Lung microvascular endothelial cell (primary cell): ENCODE measurements around the gene EXT2. TPM values are rescaled to one million over a fixed set of nuclear protein-coding genes. Genes with fewer than 3 reads are reported as not detected.

Source experiments
- DNase-seq, 2 donors: peaks; one replicate each; pipeline versions ENCODE4 v3.0.0 to v3.0.0-alpha.2; 2010; ENCODE audit warnings: low read depth in 2 of 2
- total RNA-seq: library from RNA; depleted of rRNA; stranded (reverse); fragments of >200 nt; gene quantifications from 2 replicates; pipeline ENCODE4 v1.2.1, GENCODE V29; 2014

The EXT2 gene
- total RNA-seq, 1 donor from 2014 or later: 119 TPM

DNA sequence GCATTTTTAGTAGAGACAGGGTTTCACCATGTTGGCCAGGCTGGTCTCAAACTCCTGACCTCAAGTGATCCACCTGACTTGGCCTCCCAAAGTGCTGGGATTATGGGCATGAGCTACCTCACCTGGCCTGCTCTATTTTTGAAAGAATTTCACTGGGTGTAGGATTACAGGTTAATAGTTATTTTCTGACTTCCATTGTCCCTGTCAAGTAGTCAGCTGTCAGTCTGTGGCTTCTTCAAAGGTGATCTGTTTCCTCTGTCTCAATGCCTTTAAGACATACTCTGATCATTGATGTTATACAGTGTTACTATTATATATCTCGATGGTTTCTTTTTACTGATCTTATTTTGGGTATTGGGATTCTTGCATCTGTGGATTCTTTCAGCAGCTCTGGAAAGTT lies 10.1 kb upstream of the EXT2 start:
- DNase-seq: no peak

DNA sequence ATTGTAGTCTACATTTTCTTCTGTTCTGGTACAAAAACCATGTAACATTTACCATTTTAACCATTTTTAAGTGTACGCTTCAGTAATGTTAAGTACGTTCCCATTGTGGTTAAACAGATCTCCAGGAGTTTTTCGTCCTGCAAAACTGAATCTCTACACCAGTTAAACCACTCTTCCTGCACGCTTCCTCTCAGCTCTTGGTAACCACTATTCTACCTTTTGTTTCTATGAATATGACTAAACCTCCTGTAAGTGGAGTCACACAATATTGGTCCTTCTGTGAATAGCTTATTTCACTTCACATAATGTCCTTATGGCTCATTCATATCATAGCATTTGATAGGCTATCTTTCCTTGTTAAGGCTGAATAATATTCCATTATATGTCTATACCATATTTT lies 7.1 kb upstream of the EXT2 start:
- no peak for DNase-seq

DNA sequence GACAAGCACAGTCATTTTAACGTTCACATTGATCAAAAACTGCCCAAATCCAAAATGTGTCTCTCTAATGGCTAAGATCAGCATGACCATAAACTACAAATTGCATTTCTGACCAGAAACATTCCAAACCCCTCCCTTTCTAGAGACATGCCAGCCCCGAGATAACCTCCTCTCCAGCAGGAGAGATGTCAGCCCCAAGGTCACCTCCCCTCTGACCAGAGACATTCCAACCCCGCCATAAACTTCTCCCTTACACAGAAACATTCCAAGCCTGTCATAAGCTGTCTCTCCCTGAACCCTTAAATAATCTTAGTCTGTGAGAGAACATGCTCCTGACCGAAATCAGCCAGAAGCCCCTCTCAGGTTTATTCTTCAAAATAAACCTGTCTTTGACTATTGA lies 6.6 kb upstream of the EXT2 start:
- DNase-seq: no peak

DNA sequence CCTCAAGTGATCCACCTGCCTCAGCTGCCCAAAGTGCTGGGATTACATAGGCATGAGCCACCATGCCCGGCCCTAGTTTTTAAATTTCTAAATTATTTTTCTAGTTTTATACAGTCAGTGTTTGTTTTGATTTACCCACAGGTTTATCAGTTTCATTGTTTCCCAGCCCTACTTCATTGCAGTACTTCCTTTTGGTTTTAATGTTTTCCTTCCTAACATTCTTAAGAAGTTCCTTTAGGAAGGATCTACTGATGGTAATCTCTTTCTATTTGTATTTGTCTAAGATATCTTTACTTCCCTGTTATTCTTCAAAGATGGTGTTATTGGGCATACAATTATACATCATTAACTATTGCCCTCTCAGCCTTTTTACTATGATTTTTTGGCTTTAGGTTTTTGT lies 4.9 kb upstream of the EXT2 start:
- peak in 1 of 2 donors; percentile 57 for DNase-seq

DNA sequence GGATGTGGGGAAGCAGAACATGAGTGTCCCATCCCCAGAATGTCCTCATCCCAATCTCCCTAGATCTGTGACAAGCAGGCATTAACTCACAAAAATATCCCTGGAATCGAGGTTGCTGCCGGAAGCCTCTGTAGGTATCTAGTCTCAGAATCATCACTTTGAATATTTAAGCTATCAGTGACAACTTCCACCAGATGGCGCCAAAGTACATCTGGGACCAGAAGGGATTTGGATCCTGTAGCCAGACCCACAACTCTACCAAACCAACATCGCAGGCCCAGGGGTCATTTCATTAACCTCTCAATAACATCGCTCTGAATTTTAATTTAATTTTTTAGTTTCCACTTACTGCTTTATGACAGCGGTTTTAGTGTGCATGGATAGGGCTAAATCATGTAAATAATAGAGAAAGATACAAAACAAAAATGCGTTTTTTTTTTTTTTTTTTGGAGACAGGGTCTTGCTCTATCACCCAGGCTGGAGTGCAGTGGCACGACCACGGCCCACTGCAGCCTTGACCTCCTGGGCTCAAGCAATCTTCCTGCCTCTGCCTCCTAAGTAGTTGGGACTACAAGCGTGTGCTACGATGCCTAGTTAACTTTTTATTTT lies 1.1 kb upstream of the EXT2 start:
- DNase-seq: peak; percentile 81 to 89

DNA sequence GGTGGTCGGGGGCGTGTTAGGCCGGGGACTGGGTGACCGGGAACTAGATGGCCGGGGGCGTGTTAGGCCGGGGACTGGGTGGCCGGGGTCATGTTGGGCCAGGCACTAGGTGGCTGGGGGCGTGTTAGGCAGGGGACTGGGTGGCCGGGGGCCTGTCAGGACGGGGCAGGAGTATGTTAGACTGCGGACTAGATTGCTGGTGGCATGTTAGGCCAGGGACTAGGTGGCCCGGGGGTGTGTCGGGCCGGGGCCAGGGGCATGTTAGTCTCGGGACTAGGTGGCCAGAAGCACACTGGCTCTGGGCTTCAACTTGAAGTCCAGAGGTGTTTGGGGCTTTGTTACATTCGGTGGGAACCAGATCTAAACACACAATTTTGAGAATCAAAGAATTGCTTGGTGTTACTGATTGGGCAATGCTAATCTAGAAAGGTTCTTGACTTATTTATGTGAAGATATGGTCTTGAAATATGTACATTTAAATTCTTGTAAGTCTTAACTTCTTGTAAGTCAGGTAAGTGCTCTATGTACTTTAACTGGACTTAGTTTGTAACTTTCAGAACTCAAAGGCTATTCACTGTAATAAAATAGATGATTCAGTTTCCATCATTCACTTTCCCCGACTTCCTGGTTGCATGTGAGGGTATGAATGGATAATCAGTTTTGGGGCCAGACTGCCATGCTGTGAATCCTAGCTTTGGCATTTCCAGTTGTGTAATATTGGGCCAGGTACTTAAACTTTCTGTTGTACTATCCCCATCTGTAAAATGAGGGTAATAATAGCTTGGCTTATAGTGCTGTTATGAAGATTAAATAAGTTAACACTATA lies 1.1 kb downstream of the EXT2 start:
- DNase-seq: peak; percentile 42 to 70

DNA sequence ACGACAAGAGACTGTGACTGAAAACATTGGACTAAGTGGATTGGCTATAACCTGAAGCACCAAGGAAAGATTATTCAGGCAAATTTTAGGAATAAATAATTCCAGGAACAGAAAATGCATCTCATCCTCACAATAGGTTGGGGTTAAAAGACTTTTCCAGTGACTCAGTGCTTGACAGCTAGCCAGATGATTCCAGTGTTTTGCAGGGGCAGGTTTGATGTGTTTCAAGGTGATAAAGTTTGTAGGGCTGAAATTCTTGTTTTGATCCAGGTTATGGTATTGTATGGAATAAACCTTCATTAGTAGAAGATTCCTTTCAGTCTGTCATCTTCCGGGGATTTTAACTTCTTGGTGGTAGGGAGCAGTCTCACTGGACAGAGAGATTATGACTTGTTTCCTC lies 2.3 kb downstream of the EXT2 start:
- peak in 1 of 2 donors; percentile 57 for DNase-seq

DNA sequence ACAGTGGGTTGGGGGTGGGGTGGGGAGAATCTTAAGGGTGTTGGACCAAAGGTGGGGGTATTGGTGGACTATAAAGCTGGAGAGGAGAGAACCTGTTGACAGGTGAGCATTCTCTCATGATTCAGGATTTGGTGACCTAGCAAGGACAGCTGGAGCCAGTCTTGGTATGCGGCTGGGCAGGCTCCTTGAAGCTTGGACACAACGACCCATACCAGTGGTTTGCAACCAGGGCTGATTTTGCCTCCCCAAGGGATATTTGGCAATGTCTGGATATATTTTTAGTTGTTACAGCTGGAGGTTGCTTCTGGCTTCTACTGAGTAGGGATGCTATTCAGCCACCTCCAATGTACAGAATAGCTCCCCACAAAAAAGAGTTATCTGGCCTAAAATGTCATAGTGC lies 5.6 kb downstream of the EXT2 start:
- DNase-seq: no peak

DNA sequence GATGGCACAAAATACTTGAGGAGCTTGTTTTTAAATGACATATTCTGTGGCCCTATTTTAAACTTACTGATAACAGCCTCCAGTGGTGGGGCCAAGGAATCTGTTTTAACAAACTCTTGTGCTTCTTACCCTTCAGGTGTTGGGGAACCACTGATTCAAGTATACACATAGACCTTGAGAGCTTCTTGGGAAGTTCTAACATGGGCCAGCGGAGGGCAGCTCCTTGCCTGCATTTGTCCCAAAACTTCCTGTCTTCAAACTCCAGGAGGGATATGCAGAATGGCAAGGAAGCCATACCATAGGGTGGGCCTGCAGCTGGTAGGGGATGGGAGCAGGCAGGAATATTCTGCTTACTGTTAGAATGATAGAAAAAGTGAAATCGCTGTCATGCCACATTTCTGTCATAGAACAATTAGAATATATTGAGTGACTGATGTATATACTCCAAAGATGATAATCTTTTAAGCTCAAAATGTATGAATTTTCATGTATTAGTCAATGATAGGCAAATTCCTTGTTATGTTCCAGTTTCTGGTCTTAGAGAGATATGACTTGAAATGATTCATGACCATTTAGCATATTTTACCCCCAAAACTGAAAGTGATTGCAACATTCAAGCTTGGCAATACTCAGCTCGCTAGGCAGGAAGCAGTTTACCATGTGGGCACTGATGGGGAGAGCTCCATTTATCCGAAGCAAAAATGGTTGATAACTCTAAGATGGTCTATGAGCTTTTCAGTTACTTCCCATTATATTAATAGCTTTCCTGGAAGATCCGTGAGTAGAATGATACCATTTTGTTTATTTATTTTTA lies 9.2 kb downstream of the EXT2 start:
- DNase-seq: peak in 1 of 2 donors; percentile 19

DNA sequence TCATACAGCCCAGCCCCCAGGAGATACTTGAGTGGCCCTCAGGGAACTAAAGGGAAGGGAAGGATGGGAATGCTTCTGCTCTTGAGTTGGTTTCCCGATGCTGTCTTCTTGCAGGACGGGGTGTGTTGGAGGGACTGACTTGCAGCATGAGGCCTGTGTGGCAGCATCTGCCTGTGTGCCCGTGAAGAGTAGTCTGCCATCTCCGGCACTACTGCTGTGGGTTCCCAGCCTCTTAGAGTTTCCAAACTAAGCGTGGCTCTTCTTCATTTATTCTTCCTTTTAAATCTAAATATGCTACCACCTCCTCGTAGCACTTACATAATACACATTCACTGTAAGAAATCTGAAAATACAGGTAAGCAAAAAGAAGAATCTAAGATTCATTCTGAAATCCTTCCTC lies 12.8 kb downstream of the EXT2 start:
- DNase-seq: no peak

DNA sequence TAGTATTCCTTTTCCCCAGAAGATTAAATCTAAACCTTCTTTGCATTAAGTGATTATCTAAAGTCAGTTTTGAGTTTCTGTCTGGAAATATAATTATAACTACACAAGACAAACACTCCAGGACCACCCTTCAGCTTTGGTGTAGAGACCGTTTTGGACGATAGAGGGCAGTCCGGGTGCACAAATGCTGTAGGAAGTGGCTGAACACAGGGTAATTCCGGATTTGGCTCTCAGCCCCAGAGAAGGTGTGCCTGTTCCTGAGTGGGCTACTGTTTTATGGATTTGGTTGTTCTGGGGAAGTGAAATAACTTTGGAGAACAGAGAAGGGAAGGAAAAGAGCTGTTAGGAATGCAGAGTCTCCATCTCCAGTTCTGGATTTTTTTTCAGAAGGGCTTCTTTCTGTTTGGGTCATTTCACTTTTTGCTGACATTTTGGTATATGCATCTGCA lies 14.8 kb downstream of the EXT2 start:
- peak; percentile 62 to 82 for DNase-seq

DNA sequence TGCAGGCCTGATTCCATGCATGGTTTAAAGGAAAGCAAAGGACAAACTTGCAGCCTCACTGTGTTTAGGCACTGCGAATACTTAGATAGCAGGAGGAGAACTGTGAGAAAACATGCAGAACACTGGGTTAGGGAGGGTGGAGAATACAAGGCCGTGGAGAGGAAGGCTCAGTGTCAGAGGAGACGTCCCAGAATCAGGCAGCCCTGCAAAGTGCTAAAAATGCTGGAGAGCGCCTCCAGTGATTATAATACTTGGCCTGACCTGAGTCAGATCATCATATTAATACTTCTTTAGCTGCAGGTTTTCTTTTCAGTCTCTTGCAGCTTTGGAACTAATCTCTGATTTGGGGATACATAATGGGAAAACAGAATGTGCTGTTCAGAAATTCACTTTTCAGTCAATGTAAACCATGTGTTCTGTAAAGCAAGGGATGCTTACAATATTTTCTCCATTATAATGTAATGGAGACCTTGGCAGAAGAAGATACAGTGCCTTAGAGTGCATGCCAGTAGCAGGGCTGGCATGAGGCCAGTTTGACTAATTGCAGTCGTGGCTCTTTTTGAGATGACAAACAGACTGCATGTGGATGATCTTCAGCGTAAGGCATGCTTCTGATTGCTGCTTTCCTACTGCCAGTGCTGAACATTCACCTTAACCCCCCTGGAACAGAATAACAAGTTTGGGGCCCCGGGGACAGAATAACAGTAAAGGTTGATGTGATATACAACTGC lies 16.8 kb downstream of the EXT2 start:
- DNase-seq: peak in 1 of 2 donors; percentile 58

DNA sequence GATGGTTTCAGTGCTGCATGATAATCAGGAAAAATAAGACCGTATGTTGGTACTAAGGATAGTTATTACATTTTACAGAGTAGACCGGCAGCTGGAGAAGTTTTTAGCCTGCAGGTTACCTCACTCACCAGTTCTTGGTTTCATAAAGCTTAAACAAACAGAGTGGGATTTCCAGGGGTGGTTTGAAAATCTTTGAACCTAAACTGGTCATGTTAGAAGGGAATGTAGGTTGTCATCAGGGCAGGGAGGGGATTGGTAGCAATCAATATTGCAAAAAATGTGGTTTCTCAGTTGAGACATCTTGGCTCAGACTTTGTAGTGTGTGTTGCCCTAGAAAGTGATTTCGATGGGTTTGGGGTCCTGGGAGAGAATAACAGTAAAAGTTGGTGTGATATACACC lies 17.5 kb downstream of the EXT2 start:
- no peak for DNase-seq

DNA sequence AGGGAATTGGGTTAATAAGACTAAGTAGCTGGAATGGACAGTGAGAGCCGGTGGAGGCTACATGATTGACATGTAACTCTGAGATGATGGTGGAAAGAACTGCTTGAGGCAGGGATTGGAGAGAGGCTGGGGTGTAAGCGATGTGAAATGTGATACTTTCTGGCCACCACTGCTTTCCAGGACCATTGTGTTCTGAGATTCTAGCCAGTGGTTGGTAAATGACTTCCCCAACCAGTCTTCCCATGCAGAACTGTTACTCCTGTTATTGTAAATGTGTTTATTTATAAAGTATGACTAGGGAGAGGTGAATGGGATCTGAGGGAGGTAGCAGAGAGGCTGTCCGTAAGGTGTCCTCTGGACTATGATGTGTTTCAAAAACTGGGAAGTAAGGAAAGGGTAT lies 18.1 kb downstream of the EXT2 start:
- no peak for DNase-seq

DNA sequence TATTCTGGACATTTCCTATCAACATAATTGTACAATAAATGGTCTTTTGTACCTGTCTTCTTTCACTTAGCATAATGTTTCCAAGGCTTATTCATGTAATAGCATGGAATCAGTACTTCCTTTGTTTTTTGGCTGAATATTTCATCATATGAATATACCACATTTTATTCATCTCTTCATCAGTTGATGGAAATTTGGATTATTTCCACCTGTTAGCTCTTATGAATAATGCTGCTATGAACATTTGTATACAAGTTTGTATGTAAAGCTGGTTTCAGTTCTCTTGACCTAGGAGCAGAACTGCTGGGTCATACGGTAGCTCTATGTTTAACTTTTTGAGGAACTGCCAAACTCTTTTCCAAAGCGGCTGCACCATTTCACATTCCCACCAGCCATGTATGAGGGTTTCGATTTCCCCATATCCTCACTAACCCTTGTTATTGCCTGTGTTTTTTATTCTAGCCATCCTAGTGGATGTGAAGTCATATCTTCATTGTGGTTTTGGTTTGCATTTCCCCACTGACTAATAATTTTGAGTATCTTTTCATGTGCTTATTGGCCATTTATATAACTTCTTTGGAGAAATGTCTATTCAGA lies 20.9 kb downstream of the EXT2 start:
- no peak for DNase-seq

DNA sequence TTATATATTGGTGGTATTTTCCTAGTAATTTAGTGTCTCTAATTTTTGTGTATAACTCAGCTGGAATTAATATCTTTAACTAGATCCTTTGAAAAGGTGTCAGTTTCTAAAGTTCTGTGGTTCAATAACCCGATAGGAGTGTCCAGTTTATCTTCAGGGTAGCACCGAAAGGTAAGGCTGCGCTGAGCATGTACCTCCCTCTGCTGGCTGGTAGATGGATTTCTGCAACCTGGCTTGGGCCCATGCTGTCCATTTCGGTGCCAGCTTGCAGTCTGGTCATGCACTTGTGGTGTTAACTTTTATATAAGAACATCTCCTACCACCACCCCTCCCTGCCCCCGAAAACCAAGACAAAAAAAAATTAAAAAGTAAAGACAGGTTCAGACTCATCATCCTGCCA lies 24.7 kb downstream of the EXT2 start:
- peak in 1 of 2 donors; percentile 58 for DNase-seq

DNA sequence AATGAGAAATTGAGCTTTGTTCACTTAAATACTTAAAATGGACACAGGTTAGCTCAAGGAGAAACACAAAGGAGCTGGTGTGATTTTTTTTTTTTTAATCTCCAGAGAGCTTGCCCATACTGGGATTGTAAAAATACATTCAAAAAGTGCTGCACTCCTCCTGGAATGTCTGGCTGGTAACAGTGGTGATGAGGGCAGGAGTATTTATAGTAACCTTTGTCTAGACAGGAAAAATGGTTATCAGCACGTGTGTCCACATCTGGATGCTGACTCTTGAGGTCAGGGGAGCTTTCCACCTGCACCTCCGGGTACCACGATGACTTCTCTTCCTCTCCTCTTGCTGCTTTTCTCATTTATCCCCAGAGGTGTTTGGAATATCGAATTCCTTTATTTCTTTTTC lies 30.1 kb downstream of the EXT2 start:
- peak; percentile 43 to 60 for DNase-seq

DNA sequence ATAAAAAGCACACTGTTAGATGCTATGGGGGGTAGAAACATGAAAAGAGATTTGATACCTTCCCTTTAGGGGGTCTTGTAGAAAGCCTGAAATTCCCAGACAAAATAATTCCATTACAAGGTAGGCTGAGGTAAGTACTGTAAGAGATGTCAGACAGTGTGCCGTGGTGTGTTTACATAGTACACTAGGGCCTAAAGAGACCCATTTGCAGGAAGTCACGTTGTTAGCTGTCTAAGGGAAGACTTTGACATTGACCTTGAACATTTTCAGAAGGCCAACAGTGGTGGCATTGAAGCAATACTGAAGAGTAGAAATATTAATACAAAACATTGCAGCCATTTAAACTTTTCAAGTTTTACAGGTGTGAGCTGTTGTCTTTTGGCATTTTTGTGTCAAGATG lies 30.8 kb downstream of the EXT2 start:
- DNase-seq: no peak

DNA sequence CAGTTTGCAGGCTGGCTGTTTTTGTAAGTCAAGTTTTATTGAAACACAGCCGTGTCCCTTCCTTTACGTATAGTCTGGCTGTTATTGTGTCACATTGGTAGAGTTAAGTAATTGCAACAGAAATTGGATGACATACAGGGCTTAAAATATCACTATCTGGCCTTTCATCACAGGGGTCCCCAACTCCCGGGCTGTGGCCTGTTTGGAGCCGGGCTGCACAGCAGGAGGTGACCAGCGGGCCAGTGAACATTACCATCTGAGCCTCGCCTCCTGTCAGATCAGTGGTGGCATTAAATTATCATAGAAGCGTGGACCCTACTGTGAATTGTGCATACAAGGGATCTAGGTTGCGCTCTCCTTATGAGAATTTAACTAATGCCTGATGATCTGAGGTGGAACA lies 31.7 kb downstream of the EXT2 start:
- no peak for DNase-seq

DNA sequence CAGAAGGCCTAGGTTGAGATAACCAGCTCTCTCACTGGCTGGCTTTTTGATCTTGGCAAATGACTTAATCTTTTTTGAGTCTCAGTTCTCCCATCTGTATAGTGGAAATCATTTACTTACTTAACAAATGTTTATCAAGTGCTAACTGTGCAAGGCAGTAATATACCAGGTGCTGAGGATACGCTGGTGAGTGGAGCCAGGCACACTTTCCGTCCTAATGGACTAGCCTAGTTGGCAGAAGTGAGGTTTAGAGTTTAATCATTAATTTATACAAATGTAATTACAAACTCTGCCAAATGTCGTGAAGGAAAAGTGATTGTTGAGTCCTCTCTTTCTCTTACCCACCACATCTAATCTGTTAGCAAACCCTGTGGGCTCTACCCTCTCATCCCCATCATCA lies 33.3 kb downstream of the EXT2 start:
- no peak for DNase-seq

DNA sequence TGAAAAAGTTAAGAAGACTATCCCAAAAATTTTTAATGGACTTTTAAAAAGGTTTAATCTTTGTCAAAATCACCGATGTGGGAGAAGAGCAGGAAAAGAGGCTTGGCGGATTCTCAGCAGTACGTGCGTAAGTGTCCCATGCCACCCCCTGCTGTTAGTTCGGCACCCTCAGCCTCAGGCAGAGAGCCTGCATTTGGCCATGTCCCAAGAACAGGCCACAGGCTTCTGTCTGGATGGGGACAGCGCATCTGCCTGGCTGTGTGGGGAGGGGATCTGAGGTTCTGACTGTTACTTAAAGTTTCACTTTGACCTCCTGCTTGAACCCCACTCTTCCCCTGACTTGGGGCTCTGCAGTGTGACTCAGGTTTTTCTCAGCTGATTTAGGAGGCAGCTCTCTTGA lies 35.3 kb downstream of the EXT2 start:
- DNase-seq: no peak
